Nephron progenitor cell (in vitro differentiated cells): ENCODE results near the gene C3AR1.
"Not testable (repeated sequence)": the region's sequence is repeated elsewhere in the genome, so short reads cannot be mapped to it uniquely, and the experiment has no call there.

Source experiments
- DNase-seq: peaks from one replicate; pipeline ENCODE4 v3.0.0; 2021
- H3K27ac Mint-ChIP-seq: 2 replicates; pipeline ENCODE4 v1.8.0; 2021; ENCODE audit warnings: mild to moderate bottlenecking, moderate library complexity, mixed read lengths
- H3K27me3 Mint-ChIP-seq: 2 replicates; pipeline ENCODE4 v1.8.0; 2021; ENCODE audit warnings: mild to moderate bottlenecking, low read depth, mixed read lengths; ENCODE audit not compliant: poor library complexity
- H3K36me3 Mint-ChIP-seq: 2 replicates; pipeline ENCODE4 v1.8.0; 2021; ENCODE audit warnings: low read depth, mixed read lengths
- H3K4me1 Mint-ChIP-seq: 2 replicates; pipeline ENCODE4 v1.8.0; 2021; ENCODE audit warnings: mixed read lengths
- H3K4me3 Mint-ChIP-seq: 2 replicates; pipeline ENCODE4 v1.8.0; 2021; ENCODE audit warnings: mild to moderate bottlenecking, moderate library complexity, mixed read lengths
- H3K9me3 Mint-ChIP-seq: 2 replicates; pipeline ENCODE4 v1.8.0; 2021; ENCODE audit warnings: mild to moderate bottlenecking, moderate library complexity, mixed read lengths
- CTCF ChIP-seq: fragments of 200-600 bp; sonication (generic); IDR thresholded peaks from 2 replicates; pipeline ENCODE4 v1.5.0; 2021; ENCODE audit warnings: antibody characterized with exemption

C3AR1 gene

GRCh38 chr12:8030189-8030588 is 36.0 kb downstream of the C3AR1 start:
- peaks cover 47% of the 10 kb centered on the region for H3K4me1 Mint-ChIP-seq
- DNase-seq: no peak
- peaks cover 15% of the 10 kb centered on the region for H3K27me3 Mint-ChIP-seq
- TF ChIP-seq CTCF: no peak
- H3K4me3 Mint-ChIP-seq: no peak overlapping the region
- no peaks in the 10 kb centered on the region for H3K36me3 Mint-ChIP-seq
- no peak overlapping the region for H3K27ac Mint-ChIP-seq
- H3K9me3 Mint-ChIP-seq: no peaks in the 10 kb centered on the region

- no peak overlapping the region for H3K27ac Mint-ChIP-seq
- peaks cover 9% of the 10 kb centered on the region for H3K27me3 Mint-ChIP-seq
- H3K4me3 Mint-ChIP-seq: peak overlapping the region; percentile 38
- H3K9me3 Mint-ChIP-seq: no peaks in the 10 kb centered on the region
- no peaks in the 10 kb centered on the region for H3K36me3 Mint-ChIP-seq
- TF ChIP-seq CTCF: no peak
- peaks cover 28% of the 10 kb centered on the region for H3K4me1 Mint-ChIP-seq
- DNase-seq: no peak
These were observed 37.9 kb downstream of the C3AR1 start for GRCh38 chr12:8028267-8028666.

GRCh38 chr12:8027856-8028255 is 38.3 kb downstream of the C3AR1 start:
- Mint-ChIP-seq H3K4me3 (peak overlapping the region; percentile 88), H3K36me3 (no peaks in the 10 kb centered on the region), H3K9me3 (no peaks in the 10 kb centered on the region), H3K4me1 (peaks cover 24% of the 10 kb centered on the region), H3K27me3 (peaks cover 9% of the 10 kb centered on the region), H3K27ac (peak overlapping the region; percentile 39)
- DNase-seq: no peak
- no peak for TF ChIP-seq CTCF

GRCh38 chr12:8026291-8026900 is 39.8 kb downstream of the C3AR1 start:
- Mint-ChIP-seq H3K27ac (peak overlapping the region; percentile 99), H3K4me3 (peak overlapping the region; percentile 88), H3K36me3 (no peaks in the 10 kb centered on the region), H3K9me3 (no peaks in the 10 kb centered on the region), H3K27me3 (peaks cover 15% of the 10 kb centered on the region), H3K4me1 (peaks cover 18% of the 10 kb centered on the region)
- peak; percentile 93 for DNase-seq
- no peak for TF ChIP-seq CTCF

GRCh38 chr12:8018666-8019581 is 47.2 kb downstream of the C3AR1 start:
- Mint-ChIP-seq H3K27me3 (peaks cover 62% of the 10 kb centered on the region), H3K4me1 (no peaks in the 10 kb centered on the region), H3K4me3 (peak overlapping the region; percentile 72), H3K36me3 (no peaks in the 10 kb centered on the region), H3K27ac (no peak overlapping the region), H3K9me3 (no peaks in the 10 kb centered on the region)
- TF ChIP-seq CTCF: no peak
- peak; percentile 74 for DNase-seq

- H3K27me3 Mint-ChIP-seq: peaks cover 67% of the 10 kb centered on the region
- peak overlapping the region; percentile 72 for H3K4me3 Mint-ChIP-seq
- not testable (repeated sequence) for H3K36me3 Mint-ChIP-seq, H3K27ac Mint-ChIP-seq, H3K4me1 Mint-ChIP-seq, H3K9me3 Mint-ChIP-seq, DNase-seq
These were observed 47.9 kb downstream of the C3AR1 start for GRCh38 chr12:8018213-8018612.
